HG02970 (cell line): Measurements from ENCODE around the gene ATG7.
"Not testable (repeated sequence)": the region's sequence is repeated elsewhere in the genome, so short reads cannot be mapped to it uniquely, and the experiment has no call there.

Experiments used
- ATAC-seq: cut with Tn5 transposase; IDR thresholded peaks from one replicate; pipeline ENCODE4 v1.9.1; 2021; ENCODE audit warnings: mild to moderate bottlenecking, moderate library complexity, moderate number of reproducible peaks; ENCODE audit not compliant: unreplicated experiment, low FRiP score

ATG7 gene

GRCh38 chr3:11522953-11523571 lies 250.9 kb downstream of the ATG7 start:
- ATAC-seq, result no peak

DNA sequence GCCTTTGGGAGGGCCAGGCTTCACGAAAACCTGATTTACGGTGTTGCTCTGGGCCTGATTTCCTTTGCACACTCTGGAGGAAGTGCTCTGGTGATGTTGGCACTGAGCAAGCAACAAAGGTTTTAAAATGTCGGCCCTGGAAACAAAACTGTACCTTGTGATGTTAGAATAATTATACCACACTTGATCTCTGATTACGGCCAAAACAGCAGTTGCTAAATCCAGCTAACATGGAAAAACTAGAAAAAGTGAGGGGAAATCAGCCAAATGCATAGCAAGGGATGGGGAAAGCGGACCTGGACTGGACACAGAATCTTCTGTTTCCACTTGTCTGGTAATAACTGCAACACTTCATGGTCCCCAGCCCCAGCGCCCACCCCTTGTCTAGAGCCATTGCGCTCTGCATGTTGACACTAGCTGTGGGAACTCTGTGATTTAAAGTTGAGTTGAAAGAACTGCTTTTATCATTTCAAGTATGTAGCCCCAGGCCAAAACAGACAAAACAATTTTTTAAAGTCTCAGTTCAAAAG lies 251.4 kb downstream of the ATG7 start:
- no peak for ATAC-seq

DNA sequence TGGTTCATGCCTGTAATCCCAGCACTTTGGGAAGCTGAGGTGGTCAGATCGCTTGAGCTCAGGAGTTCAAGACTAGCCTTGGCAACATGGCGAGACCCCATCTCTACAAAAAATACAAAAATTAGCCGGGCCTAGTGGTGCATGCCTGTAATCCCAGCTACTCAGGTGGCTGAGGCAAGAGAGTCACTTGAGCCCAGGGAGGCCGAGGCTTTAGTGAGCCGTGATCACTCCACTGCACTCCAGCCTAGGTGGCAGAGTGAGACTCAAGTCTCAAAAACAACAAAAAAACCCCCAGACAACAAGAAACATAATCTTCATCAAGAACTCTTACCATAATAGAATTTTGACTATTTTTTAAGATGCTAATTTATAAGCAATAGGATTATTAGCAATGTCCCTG lies 253.9 kb downstream of the ATG7 start:
- not testable (repeated sequence) for ATAC-seq

- no peak for ATAC-seq
These were observed 257.1 kb downstream of the ATG7 start for GRCh38 chr3:11529281-11529680.

- ATAC-seq, result no peak
These were observed 258.0 kb downstream of the ATG7 start for GRCh38 chr3:11530153-11530721.

DNA sequence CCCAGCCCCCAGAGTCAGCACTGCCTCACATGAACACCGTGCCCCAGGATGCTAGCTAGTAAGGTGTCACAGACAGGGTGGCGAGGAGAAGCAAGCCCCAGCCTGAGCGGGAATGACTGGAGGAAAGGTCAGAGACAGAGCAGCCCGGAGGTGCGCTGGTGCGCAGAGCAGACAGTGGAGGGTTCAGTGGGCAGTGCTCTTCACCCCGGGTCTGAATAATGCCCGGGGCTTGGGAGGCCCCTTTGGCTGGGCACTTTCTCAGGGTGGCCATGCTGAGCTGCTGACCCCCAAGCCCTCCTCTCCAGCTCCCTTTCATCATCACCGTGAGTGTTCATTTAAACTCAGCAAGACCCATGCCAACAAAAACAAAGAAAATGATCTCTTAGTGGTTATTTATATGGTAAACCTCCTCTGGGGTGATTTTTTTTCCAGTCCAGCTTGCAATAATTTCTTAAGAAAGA lies 260.8 kb downstream of the ATG7 start:
- no peak for ATAC-seq

DNA sequence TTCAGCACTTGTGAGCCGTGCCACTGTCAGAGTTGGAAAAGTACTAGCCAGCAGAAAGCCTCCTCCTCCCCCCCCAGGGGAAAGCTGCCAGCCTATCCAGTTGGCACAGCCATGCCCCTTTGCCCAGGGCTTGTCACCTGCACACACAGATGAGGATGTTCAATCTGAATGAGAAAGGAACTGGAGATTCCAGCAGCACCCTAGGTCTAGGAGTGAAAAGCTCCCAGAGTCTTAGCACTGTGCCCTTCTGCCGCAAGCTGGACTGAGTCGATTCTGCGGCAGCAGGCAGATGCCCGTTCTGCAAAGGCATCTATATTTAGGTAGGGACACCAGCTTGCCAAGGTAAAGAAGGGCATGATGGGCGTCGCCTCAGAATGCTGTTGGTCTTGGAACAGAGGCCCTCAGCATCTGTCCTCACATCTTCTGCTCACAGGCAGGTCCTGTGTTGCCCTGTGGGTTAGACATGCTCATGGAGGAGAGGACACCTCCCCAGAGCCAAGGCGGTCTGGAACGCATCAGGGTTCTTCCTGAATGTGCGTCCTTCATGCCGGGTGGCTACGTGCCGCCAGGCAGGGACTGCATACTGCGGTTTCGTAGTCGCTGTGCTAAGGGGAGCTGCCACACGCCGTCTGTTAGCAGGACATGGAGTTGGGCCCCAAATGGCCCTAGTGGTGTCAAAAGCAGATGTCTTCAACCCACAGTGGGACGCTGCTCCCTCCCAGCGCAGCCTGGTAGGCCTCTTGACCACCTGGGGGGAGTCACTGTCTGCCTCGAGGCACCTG lies 262.0 kb downstream of the ATG7 start:
- no peak for ATAC-seq

GRCh38 chr3:11534793-11535101 lies 262.6 kb downstream of the ATG7 start:
- no peak for ATAC-seq

DNA sequence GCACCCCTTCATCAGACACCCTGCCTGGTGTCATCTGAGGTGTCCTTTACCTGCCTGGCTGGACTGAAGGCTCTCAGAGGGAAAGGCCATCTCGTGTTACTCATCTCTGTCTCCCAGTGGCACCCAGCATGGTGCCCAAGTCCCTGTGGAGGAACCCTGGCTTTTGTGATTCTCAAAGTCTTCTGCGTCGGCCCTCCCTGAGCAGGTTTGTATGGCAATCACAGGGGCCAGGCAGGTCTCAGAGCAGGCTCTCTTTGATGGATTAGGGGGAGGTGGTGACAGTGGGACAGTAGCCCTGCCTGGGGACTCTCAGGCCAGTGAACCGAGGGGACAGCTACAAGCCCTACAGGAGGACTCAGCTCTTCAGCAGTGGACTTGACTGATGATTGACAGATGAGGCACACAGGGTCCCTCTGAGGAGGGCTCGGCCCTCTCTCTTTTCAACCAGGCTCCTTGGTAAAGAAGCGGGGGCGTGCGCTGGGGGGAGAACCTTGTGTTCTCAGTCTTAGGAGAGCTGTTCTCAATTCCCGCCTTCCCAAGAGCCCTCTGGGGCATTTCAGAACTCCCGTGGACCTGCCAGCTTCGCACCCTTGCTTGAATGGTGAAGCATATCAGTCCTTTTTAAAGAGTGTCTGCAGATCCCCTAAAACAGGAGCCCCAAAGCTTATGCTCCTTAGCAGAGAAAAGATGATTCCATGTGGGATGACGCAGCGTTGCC lies 263.2 kb downstream of the ATG7 start:
- ATAC-seq, result no peak

GRCh38 chr3:11536132-11536935 lies 264.1 kb downstream of the ATG7 start:
- ATAC-seq, result no peak

GRCh38 chr3:11536936-11537612 lies 264.9 kb downstream of the ATG7 start:
- no peak for ATAC-seq

- ATAC-seq, result no peak
These were observed 266.4 kb downstream of the ATG7 start for GRCh38 chr3:11538581-11538980.

DNA sequence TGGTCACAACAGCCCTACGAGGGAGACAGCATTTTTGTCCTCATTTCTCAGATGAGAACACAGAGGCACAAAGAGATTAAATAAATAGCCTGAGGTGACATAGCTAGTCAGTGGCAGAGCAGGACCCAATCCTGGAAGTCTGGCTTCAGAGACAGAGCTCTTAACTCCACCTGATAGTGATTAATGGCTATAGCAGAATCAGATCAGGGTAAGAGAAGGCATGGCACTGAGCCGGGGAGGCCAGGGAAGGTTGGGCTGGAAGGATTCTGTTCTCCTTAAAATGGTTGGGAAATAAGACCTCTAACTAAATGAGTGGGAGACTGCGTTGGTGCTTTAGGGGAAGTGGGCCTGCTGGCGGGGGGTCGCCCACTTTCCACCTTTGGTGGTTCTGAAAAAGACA lies 267.0 kb downstream of the ATG7 start:
- ATAC-seq, result no peak

- no peak for ATAC-seq
These were observed 267.5 kb downstream of the ATG7 start for GRCh38 chr3:11539677-11540076.

DNA sequence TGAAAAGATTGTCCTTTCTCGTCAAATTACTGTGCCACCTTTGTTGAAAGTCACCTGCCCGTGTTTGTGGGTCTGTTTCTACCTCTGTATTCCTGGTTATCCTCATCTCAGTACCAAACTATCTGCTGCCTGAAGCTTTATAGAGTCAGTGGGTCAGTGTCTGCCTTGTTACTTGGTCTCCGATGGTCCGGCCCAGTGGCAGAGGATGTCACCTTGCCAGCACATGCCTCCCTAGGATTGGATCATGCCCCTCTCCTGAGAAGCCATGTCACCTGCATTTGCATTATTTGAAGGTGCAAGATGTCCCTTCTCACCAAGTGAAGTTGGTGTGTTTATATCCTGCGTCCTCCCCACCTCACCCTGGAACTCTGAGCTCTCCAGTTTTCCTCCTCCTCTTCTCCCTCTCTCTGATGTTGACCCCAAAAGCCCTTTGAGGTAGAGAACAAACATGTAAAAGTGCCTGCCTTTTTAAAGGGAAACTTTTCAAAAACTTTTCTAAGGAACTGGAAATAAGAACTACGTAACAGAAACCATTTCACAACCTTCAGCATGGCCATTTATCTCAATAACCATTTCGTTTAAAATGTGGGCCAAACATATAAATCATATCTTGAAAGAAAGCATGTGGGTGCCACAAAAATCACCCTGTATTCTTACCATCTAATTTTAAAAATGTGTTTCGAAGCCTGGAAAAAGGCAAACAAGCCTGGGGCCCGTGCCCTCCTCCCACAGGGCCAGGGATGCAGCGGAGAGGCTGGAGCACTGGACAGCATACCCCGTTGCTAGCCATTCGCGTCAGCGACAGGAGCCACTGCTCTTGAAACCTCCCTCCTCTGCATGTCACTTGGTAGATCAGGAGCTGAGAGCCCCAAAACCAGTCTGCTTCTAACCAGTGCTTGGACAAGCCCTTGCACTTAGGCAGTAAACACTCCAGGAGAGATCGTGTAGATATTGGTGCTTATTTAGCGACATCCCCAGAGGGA lies 269.4 kb downstream of the ATG7 start:
- no peak for ATAC-seq

DNA sequence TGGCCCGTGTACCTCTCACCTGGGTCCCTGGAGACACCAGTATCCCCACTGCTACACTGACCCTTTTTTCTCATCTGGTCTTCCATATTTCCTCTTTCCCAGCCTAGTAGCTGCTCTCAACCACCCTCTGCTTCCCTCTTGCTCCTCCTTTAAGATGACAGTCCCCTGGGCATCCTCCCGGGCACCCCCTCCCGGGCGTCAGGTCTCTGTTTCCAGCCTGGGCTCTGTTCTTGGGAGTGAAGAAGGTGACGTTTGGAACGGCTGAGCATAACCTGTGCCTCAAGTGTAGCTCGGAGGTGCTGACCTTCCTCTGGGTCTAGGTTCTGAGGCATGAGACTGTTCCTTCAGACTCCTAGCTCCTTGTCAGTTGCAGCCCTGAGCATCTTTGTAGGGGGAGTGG lies 270.4 kb downstream of the ATG7 start:
- no peak for ATAC-seq

- no peak for ATAC-seq
These were observed 271.1 kb downstream of the ATG7 start for GRCh38 chr3:11543141-11543947.

- no peak for ATAC-seq
These were observed 271.8 kb downstream of the ATG7 start for GRCh38 chr3:11543948-11544387.
